Thoracic aorta (tissue), 2 donors: ENCODE results near the gene CACNA1I. TPM values are rescaled to one million over a fixed set of nuclear protein-coding genes. Genes with fewer than 3 reads are reported as not detected.

Experiments used
- ATAC-seq: fragments of 150-250 bp; one replicate; pipeline ENCODE4 v1.8.0; 2017; ENCODE audit warnings: low read depth; ENCODE audit not compliant: insufficient number of reproducible peaks, low FRiP score
- DNase-seq: peaks from one replicate; pipeline ENCODE4 v3.0.0-alpha.2; 2020; ENCODE audit warnings: low spot score
- H3K27ac ChIP-seq, 2 donors: fragments of 200-600 bp; sonication (generic); 1 replicate in 1 of 2; 2 replicates in 1 of 2; pipeline ENCODE4 v1.5.1; 2016; ENCODE audit warnings: mild to moderate bottlenecking in 2 of 2, moderate library complexity in 2 of 2
- H3K27me3 ChIP-seq: fragments of 200-600 bp; sonication (generic); replicated peaks from 2 replicates; pipeline ENCODE4 v1.6.0; 2016; ENCODE audit warnings: mild to moderate bottlenecking; ENCODE audit not compliant: insufficient read depth
- H3K36me3 ChIP-seq: fragments of 200-600 bp; sonication (generic); one replicate; pipeline ENCODE4 v1.5.1; 2016
- H3K4me1 ChIP-seq, 2 donors: fragments of 200-600 bp; sonication (generic); 1 replicate in 1 of 2; 2 replicates in 1 of 2; pipeline versions ENCODE4 v1.5.1 to v1.6.0; 2016; ENCODE audit warnings: low read depth in 2 of 2, mild to moderate bottlenecking in 1 of 2; ENCODE audit not compliant: control insufficient read depth in 1 of 2
- H3K4me3 ChIP-seq: fragments of 200-600 bp; sonication (generic); 2 replicates; pipeline ENCODE4 v1.5.1; 2016; ENCODE audit warnings: mild to moderate bottlenecking
- H3K9me3 ChIP-seq: fragments of 200-600 bp; sonication (generic); 2 replicates; pipeline ENCODE4 v1.5.1; 2016
- CTCF ChIP-seq: fragments of 200-600 bp; sonication (generic); IDR thresholded peaks from one replicate; pipeline ENCODE4 v1.5.1; 2019; ENCODE audit warnings: antibody characterized with exemption
- total RNA-seq, 2 donors: library from RNA; depleted of rRNA; stranded (reverse); fragments of >200 nt; gene quantifications; one replicate each; pipeline versions ENCODE4 v1.1.0 to v1.2.3, GENCODE V29; 2016

The CACNA1I gene
- total RNA-seq, 2 donors from 2014 or later: 0.14 to 0.21 TPM

- ATAC-seq (no peak), DNase-seq (no peak)
- no peak overlapping the region for H3K4me3 ChIP-seq
Measured at GRCh38 chr22:39712751-39713525, 142.4 kb downstream of the CACNA1I start.

GRCh38 chr22:39713799-39714290 is 143.3 kb downstream of the CACNA1I start:
- no peak for DNase-seq
- no peaks in the 10 kb centered on the region for H3K4me1 ChIP-seq
- ATAC-seq: no peak
- no peak for TF ChIP-seq CTCF
- no peak overlapping the region for H3K4me3 ChIP-seq
- no peaks in the 10 kb centered on the region for H3K36me3 ChIP-seq
- H3K9me3 ChIP-seq: no peaks in the 10 kb centered on the region
- no peak overlapping the region for H3K27ac ChIP-seq
- no peaks in the 10 kb centered on the region for H3K27me3 ChIP-seq

More at GRCh38 chr22:39712751-39713525, 142.4 kb downstream of the CACNA1I start:
- Histone ChIP-seq H3K27me3 (no peaks in the 10 kb centered on the region), H3K4me1 (no peaks in the 10 kb centered on the region), H3K27ac (no peak overlapping the region), H3K9me3 (no peaks in the 10 kb centered on the region), H3K36me3 (no peaks in the 10 kb centered on the region)
- no peak for TF ChIP-seq CTCF

- Histone ChIP-seq H3K27ac (no peak overlapping the region), H3K9me3 (no peaks in the 10 kb centered on the region), H3K4me1 (no peaks in the 10 kb centered on the region), H3K4me3 (no peak overlapping the region), H3K27me3 (no peaks in the 10 kb centered on the region), H3K36me3 (no peaks in the 10 kb centered on the region)
- TF ChIP-seq CTCF: no peak
- DNase-seq (no peak), ATAC-seq (no peak)
Measured at GRCh38 chr22:39714321-39714720, 143.8 kb downstream of the CACNA1I start.

GRCh38 chr22:39715778-39716495 is 145.4 kb downstream of the CACNA1I start:
- TF ChIP-seq CTCF: no peak
- Histone ChIP-seq H3K4me3 (no peak overlapping the region), H3K4me1 (no peaks in the 10 kb centered on the region), H3K9me3 (no peaks in the 10 kb centered on the region), H3K27me3 (no peaks in the 10 kb centered on the region), H3K36me3 (no peaks in the 10 kb centered on the region), H3K27ac (no peak overlapping the region)
- DNase-seq (no peak), ATAC-seq (no peak)

GRCh38 chr22:39716534-39716933 is 146.0 kb downstream of the CACNA1I start:
- no peak for TF ChIP-seq CTCF

More at GRCh38 chr22:39716534-39716933, 146.0 kb downstream of the CACNA1I start:
- H3K36me3 ChIP-seq: no peaks in the 10 kb centered on the region
- ATAC-seq (no peak), DNase-seq (no peak)
- H3K27ac ChIP-seq: no peak overlapping the region
- no peaks in the 10 kb centered on the region for H3K27me3 ChIP-seq
- no peaks in the 10 kb centered on the region for H3K4me1 ChIP-seq
- no peak overlapping the region for H3K4me3 ChIP-seq
- no peaks in the 10 kb centered on the region for H3K9me3 ChIP-seq
